HG03159 (cell line): Measurements from ENCODE around the gene IP6K2.
A peak's percentile ranks its signal among the peaks of the same experiment; 100 is the strongest.

ENCODE experiments used
- ATAC-seq: cut with Tn5 transposase; IDR thresholded peaks from one replicate; pipeline ENCODE4 v1.9.1; 2021; ENCODE audit warnings: mild to moderate bottlenecking, moderate library complexity; ENCODE audit not compliant: unreplicated experiment

IP6K2 gene

DNA sequence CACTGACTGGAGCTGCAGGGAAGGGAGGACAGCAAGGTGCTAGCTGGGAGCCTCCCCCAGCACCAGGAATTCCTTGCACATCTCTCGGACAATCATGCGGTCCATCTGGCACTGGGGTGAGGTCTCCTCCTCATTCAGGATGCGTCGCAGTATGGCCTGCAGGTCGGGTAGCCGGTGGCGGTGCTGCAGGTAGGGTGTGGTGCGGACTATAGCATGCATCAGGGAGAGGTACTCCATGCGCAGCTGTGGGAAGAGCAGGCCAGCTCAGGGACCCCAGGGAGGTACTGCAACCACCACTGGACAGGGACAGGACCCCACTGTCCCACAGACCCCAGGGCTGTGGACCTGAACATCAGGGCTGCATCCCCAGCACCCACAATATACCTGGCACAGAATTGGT, 42.5 kb downstream of the IP6K2 start:
- no peak for ATAC-seq

DNA sequence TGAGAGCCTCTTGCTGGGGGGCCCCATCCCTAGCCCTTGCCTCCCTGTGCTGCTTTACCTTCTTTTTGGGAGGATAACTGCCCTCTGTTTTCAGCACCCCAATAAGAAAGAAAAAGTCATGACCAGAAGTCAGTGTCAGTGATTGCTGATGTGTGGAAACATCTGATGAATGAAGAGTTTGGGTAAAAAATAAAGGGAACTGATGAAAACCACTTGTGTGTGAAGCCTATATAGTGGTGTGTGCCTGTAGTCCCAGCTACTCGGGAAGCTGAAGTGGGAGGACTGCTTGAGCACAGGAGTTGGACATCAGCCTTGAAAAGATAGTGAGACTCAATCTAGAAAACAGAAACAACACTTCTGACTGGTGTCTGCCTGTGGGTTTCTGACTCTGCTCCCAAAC, 44.5 kb downstream of the IP6K2 start:
- ATAC-seq: no peak

DNA sequence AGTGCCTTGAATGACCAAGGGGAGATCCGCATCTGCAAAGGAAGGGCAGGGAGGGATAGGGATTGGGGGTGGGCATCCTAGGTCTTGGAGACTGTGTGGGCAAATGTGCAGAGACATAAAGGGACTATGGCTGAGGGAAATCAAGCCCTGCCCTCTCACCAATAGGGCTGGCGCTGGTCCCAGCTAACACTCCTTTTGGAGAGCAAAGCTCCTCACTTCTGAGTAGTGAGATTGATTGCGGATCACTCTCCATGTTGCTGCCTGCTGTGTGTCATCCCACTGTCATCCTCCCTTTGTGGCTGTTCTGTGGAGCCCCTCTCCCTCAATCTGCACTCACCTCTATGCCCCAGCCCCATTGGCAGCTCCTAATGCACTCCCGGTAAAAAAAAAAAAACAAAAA, 52.1 kb downstream of the IP6K2 start:
- no peak for ATAC-seq

DNA sequence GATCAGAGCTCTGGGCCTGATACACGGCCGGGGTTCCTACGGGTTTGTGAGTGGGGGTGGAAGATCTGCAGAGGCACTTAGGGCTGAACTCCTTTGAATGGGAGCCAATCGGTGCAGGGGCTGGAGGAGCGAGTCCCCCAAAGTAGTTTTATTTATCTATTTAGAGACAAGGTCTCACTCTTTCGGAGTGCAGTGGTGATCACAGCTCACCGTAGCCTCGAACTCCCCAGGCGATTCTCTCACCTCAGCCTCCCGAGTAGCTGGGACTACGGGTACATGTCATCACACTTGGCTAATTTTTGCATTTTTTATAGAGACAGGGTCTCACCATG, 52.7 kb downstream of the IP6K2 start:
- ATAC-seq: no peak

DNA sequence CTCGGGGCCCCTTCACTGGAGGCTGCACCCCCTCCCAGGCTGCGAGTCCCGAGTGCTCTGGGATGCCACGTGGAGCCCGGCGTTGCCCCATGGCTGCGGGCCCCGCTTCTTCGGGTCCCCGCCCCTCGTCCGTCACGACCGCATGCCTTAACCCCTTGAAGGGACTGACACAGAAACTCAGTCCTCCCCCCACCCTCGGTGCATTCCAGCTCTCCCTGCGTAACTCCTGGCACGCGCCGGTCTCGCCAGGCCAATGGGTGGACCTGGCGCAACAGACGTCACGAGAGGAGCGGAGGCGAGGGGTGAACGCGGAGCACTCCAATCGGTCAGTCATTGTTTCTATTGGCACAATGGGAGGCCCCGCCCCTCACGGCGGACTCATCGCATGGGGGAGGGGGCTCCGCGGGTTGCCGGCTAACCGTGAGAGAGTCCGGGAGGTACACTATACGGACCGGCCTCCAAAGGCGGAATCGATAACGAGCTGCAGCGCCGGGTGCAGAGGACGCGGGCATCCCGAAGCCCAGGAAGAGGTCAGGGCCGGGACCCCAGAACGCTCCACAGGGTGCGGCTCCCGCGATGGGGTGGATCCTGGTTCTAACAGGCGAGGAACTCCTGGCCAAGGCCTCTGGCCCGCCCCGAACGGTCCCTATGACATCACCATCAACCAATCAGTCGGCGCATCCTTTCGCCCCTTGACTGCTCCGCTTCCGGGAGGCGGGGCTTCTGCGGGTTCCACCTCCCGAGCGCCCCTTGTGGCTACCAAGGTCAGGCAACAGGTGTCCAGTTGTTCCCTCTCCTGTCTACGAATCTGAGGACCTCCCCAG, 53.3 kb downstream of the IP6K2 start:
- ATAC-seq: peak; percentile 78

DNA sequence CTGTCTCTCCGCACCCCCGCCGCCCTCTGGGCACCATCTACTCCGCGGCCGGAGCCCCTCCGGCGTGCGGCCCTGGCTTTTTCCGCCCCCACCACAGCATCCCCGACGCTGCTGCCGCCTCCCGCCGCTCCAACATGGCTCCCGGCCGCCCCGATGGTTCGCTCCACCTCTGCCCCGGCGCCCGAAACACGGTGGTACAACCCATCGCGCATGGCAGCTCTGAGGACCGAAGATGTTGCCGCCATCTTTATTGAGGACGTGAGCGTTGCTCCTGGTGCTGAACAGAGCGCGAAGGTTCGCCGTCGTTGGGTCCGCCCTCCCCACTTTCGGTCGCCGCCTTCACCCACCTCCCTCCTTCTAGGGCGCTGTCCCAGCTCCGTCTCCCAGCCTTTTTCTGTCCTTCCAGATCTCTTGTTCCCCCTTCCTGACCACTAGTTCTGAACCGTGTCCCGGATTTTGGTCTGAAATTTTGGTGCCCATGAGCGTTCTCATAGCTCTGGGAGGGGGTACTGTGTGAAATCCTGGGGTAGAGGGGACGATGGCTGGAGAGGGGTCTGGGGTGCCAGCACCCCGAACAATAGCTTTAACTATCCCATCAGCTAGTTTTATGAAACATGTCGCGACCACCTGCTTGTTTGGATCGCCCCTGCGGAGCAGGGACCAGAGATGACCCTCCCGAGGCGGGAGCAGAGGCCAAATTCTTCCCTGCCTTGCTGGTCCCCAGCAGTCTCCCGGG, 54.1 kb downstream of the IP6K2 start, which contains the start of gene CELSR3:
Gene CELSR3 (minus strand): TSS at position 134 of the 736 bp plus-strand sequence. CDS start 252 bp downstream, outside the sequence.
- no peak for ATAC-seq

DNA sequence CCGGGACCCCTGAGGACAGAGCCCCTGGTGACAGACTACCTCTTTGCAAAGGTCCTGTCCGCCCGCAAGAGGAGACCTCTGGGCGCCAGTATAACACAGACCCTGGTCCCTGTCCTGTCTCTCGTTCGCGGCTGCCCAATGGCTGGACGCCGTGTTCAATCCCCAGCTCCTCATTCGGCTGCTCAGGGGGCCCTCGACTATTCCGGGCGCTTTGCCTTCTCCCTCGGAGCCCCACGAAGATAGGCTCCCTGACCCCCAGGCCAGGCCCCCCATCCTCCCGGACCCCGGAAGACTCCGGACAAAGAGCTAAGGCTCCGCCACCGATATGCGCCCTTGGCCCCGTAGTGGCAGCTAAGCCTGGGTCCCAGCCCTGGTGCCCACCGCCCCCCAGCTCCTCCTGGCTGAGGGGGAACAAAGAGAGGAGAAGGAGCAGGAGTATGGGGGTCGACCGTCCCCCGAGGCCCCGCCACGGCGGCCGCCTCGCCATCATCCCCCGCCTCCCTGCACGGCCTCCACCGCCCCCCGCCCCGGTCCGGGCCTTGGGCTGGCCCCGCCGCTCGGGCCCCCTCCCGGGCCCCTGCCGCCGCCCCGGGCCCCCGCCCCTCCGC, 54.8 kb downstream of the IP6K2 start:
- no peak for ATAC-seq

DNA sequence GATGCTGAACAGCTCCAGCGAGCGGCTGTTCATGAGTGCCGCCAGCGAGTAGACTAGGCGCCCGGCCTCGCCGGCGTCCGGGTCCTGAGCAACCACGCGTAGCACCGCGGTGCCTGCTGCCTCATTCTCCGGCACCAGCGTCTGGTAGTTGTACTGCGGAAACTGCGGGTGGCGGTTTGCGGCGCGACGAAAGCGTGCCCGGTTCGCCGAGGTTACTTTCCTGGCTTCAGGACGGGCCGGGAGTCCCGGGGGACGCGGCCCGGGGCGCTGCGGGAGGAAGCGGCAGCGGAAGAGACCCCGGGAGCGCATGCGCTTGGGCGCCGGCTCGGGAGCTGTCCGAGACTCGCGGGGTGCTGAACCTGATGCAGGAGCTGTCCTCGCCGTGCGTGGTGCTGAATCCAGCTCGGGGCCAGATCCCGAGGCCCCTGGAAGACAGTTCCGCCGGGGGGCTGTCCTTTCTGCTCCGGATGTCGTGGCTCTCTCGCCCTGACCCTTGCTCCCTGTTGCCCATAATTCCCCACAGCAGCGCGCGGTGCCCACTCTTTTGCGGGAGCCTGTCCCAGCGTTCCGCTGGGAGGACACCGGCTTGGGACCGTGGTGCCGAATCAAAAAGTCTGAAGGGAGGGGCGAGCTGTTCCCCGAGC, 55.4 kb downstream of the IP6K2 start:
- no peak for ATAC-seq

DNA sequence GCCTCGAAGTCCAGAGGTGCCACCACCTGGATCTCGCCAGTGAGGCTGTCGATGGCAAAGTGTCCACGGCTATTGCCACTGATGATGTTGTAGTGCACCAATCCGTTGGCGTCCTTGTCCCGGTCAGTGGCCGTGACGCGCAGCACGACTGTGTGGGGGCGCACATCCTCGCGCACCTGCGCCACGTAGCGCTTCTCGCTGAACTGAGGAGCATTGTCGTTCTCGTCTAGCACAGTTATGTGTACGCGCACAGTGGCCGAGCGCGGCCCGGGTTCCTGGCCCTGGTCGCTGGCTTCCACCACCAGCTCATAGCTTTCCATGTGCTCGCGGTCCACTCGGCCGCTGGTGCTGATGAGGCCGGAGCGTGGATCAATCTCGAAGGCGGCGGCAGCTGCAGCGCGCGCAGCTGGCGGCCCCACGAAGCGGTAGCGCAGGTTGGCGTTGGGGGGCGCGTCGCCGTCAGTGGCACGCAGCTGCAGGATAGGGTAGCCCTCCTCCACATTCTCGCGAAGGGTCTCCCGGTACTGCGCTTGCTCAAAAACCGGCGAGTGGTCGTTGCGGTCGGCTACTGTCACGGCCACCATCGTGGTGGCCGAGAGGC, 56.1 kb downstream of the IP6K2 start:
- ATAC-seq: no peak

DNA sequence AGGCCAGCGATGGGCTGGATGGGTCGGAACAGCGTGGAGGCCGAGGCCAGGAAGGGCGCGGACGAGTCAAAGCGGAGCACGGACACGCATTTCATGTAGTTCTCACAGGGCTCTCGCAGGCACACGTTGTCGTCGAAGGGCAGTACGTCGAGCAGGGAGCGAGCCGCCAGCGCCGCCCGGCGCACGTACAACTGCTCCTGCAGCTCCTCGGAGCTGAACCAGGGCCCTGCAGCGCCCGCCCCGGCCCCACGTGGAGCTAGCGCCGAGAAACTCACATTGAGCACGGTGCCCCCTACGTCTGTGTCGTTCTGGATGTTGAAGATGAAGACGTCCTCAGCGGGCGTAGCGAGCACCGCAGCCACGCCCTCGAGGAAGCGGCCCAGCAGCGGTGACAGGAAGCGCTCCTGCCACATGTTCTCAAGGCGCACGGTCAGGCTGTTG, 60.2 kb downstream of the IP6K2 start:
- no peak for ATAC-seq

DNA sequence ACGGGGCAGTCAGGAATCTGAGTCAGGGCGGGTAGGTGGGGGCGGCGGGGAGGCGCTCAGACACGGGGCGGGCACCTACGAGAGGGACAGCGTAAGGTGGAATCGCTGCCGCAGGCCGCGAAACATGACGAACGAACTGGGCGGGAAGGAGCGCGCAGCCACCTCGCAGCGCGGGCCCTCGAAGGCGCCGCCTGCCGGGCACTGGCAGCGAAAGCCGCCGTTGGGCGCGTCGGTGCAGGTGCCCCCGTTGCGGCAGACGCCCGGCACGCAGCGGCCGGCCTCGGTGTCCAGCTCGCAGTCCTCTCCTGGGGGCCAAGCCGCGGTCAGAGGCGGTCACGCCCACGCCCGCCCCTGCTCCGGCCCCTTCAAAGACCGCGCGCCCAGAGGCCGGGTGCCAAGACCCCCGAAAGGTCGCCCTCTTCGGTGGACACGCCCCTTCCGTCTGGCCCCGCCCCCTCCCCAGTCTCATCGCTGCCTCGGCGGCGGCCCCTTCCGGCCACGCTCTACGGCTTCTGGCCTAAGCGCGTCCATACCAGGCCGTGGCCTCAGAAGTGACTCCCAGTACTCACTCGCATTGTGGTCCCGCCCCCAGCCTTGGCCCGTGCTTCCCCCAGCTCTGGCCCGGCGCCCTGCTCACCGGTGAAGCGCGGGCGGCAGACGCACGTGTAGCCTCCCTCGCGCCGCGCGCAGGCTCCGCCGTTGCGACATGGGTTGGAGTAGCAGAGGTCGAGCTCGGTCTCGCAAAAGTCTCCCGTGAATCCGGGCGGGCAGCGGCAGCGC, 60.8 kb downstream of the IP6K2 start:
- peak; percentile 41 for ATAC-seq

DNA sequence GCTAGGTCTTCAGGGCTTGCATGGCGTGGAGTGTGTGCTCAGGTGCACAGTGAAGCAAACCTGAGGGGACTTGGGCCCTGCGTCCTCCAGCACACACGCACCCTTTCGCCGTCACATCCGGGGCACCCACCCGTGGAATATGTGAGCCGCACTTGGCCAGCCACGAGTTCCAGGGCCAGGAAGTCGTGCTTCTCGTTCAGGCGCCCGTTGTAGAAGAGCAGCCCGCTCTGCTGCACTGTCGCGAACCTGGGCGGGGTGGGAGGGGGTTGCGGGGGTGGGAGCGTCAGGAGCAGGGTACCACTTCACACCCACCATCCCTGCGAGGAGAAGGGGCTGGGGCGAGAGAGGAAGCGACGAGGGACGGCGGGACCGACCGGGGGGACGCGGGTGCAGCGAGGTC, 61.4 kb downstream of the IP6K2 start:
- ATAC-seq: no peak

DNA sequence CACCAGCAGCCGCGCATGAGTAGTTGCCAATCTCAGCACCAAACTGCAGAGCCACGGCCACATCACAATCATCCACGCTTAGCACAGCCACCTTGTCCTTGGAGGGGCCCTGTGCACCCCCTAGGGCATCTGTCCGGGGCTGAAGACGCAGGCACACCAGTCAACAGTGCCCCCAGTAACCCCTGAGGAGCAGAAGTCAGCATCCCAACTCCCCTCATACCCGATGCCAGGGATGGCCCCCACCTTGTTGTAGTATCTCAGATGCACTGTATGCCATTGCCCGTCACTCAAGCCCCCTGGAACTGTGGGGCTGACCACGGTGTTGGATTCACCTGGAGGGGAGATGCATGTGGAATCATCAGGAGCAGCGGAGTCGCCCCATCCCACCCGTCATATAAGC, 62.0 kb downstream of the IP6K2 start:
- ATAC-seq: no peak

DNA sequence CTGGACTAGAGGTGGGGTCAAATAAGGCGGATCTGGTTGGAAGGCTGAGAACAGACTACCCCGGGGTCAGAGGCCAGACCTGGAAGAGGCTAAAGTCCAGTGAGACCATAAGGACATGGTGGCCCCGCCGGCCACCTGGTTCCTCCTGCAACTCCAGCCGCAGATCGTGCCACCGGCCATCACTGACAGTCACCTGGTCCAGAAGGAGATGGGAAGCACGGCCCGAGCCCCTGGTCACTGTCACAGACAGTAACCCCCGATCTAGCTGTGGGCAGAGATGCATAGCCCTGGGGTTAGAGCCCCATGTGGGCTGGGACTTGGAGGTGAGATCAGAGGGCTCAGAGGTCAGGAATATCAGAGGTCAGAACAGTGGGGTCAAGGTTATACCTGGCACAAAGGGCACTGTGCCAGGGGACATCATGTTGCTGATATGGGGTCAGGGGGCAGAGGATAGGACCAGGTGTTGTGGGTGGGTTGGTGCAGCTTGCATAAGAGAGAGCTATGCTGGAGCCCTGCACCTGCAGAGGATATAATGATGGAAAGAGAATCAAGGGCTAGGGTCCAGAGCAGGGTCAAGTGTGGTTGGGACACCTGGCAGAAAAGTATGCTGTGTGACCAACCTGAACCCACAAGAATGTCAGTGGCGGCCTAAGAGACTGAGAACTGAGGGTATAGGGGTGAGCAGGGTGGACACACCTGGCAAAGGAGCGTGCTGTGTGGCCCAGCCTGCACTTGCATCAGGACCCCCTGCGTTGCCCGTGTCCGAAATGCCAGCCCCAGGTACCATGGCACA, 63.9 kb downstream of the IP6K2 start:
- ATAC-seq: no peak

DNA sequence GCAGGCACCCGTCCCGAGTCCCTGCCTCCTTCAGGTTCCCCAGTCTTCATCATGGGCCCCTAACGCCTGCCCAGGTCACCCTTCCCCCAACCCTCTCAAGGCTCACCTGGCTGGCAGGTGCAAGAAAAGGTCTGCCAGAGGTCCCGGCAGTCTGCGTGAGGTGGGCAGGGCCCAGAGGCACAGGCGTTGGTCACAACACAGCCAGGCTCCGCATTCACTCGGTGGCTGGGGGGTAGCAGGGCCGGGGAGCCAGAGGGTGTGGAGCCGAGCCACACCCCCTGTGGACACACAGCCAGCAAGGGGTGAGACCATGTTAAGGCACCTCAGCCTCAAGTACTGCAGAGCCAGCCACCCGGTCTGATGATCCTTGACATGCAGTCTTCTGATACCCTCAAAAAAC, 65.2 kb downstream of the IP6K2 start:
- ATAC-seq: no peak

DNA sequence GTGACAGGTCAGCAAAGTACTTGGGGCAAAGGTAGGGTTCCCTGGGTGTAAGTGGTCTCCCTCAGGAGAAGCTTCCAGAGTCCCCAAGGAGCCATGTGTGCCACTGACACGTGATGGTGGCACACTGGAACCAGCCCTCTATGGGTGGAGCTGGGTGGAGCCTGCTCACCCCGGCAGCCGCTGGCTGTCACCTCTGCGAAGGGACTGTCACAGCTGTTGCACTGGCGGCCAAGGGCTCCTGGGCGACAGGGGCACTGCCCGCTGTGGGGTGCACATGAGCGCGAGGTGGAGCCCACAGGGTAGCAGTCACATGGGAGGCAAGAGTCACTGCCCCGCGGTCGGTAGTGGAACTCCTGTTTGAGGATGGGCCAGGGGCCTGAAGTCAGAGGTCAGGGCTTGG, 66.3 kb downstream of the IP6K2 start:
- ATAC-seq: no peak

DNA sequence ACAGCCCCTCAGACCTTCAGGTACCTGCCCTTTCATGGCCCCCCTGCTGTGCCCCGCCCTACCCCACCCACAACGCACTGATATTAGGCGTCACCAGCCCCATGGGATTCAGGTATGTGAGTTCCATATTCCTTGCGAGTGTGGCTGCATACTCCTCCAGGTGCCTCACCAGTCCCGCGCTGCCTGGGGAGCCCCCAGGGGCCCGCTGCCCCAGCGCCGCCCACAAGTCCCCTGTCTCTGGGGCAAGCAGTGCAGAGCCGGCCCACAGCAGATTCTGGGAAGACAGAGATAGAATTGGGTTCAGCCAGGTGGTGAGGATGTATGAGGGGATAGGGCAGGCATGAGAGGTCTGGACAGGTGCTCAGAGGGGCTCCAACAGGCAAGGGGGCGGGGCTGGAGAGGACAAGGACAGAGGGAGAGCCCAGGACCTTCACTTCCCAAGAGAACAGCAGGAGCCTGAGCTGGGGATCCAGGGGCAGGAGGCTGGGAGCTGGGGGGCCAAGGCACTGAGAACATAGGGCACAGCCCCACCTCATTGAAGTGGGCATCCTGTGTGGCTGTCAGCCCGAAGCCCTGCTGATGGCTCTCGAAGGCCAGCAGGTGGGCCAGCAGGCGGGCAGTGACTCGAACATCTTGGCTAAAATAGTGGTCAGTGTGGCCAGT, 68.7 kb downstream of the IP6K2 start:
- ATAC-seq: no peak

DNA sequence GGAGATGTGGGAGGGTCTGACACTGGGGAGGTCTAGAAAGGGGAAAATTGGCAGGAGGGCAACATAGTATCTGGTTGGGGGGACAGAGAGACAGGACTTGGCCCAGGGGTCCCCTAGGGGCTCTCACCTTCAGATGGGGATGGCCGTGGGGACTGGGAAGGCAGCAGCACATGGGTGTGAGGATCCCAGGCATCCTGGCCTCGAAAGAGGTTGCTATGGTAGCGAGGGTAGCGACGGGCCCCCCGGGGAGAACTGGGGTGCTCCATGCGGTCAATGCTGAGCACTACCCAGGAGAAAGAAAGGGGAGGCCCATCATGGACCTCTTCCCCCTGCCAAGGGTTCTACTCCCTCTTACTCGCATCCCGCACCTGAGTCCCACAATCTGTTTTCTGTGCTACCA, 69.3 kb downstream of the IP6K2 start:
- no peak for ATAC-seq
